ENCODE data around the gene ADH5. TPM values are rescaled to one million over a fixed set of nuclear protein-coding genes. Genes with fewer than 3 reads are reported as not detected.
A peak's percentile ranks its signal among the peaks of the same experiment; 100 is the strongest.
"Not testable (repeated sequence)": the region's sequence is repeated elsewhere in the genome, so short reads cannot be mapped to it uniquely, and the experiment has no call there.

The ADH5 gene
- total RNA-seq, 1 experiment from 2014 or later, result 341 TPM

- H3K36me3 ChIP-seq (replicated peaks; ENCODE audit: control insufficient read depth, insufficient read depth, low read length), result no peaks in the 10 kb centered on the region
- no peak for DNase-seq
- H3K4me3 ChIP-seq (ENCODE audit: insufficient read depth, low read depth, low read length), result no peak overlapping the region
- H3K27me3 ChIP-seq (ENCODE audit: control insufficient read depth, insufficient read depth, low read length), result no peaks in the 10 kb centered on the region
These were observed 58.7 kb downstream of the ADH5 start for GRCh38 chr4:99029852-99030251.

- no peaks in the 10 kb centered on the region for H3K36me3 ChIP-seq (replicated peaks; ENCODE audit: control insufficient read depth, insufficient read depth, low read length)
- DNase-seq, result no peak
- no peak overlapping the region for H3K4me3 ChIP-seq (ENCODE audit: insufficient read depth, low read depth, low read length)
- H3K27me3 ChIP-seq (ENCODE audit: control insufficient read depth, insufficient read depth, low read length), result no peaks in the 10 kb centered on the region
These were observed 59.4 kb downstream of the ADH5 start for GRCh38 chr4:99029018-99029735.

GRCh38 chr4:99028187-99028586, 60.4 kb downstream of the ADH5 start:
- no peak for DNase-seq
- Histone ChIP-seq H3K27me3 (ENCODE audit: control insufficient read depth, insufficient read depth, low read length) (no peaks in the 10 kb centered on the region), H3K4me3 (ENCODE audit: insufficient read depth, low read depth, low read length) (no peak overlapping the region), H3K36me3 (replicated peaks; ENCODE audit: control insufficient read depth, insufficient read depth, low read length) (no peaks in the 10 kb centered on the region)

- Histone ChIP-seq H3K27me3 (ENCODE audit: control insufficient read depth, insufficient read depth, low read length) (no peaks in the 10 kb centered on the region), H3K4me3 (ENCODE audit: insufficient read depth, low read depth, low read length) (no peak overlapping the region), H3K36me3 (replicated peaks; ENCODE audit: control insufficient read depth, insufficient read depth, low read length) (no peaks in the 10 kb centered on the region)
- DNase-seq, result no peak
These were observed 61.3 kb downstream of the ADH5 start for GRCh38 chr4:99027304-99027703.

GRCh38 chr4:99025506-99025905, 63.1 kb downstream of the ADH5 start:
- no peaks in the 10 kb centered on the region for H3K36me3 ChIP-seq (replicated peaks; ENCODE audit: control insufficient read depth, insufficient read depth, low read length)
- H3K4me3 ChIP-seq (ENCODE audit: insufficient read depth, low read depth, low read length), result no peak overlapping the region
- no peaks in the 10 kb centered on the region for H3K27me3 ChIP-seq (ENCODE audit: control insufficient read depth, insufficient read depth, low read length)
- no peak for DNase-seq

- no peaks in the 10 kb centered on the region for H3K27me3 ChIP-seq (ENCODE audit: control insufficient read depth, insufficient read depth, low read length)
- no peak for DNase-seq
- no peaks in the 10 kb centered on the region for H3K36me3 ChIP-seq (replicated peaks; ENCODE audit: control insufficient read depth, insufficient read depth, low read length)
- no peak overlapping the region for H3K4me3 ChIP-seq (ENCODE audit: insufficient read depth, low read depth, low read length)
These were observed 63.9 kb downstream of the ADH5 start for GRCh38 chr4:99024481-99025275.

GRCh38 chr4:99023800-99024251, 64.8 kb downstream of the ADH5 start:
- H3K36me3 ChIP-seq (replicated peaks; ENCODE audit: control insufficient read depth, insufficient read depth, low read length); DNase-seq; H3K4me3 ChIP-seq (ENCODE audit: insufficient read depth, low read depth, low read length); H3K27me3 ChIP-seq (ENCODE audit: control insufficient read depth, insufficient read depth, low read length): not testable (repeated sequence)

GRCh38 chr4:99022566-99022965, 66.0 kb downstream of the ADH5 start:
- H3K4me3 ChIP-seq (ENCODE audit: insufficient read depth, low read depth, low read length), result peak overlapping the region; percentile 24; the same call in 1 of the 2 replicates
- H3K36me3 ChIP-seq (replicated peaks; ENCODE audit: control insufficient read depth, insufficient read depth, low read length), result no peaks in the 10 kb centered on the region
- no peaks in the 10 kb centered on the region for H3K27me3 ChIP-seq (ENCODE audit: control insufficient read depth, insufficient read depth, low read length)
- DNase-seq, result no peak

GRCh38 chr4:99021386-99021785, 67.2 kb downstream of the ADH5 start:
- Histone ChIP-seq H3K4me3 (ENCODE audit: insufficient read depth, low read depth, low read length) (no peak overlapping the region), H3K36me3 (replicated peaks; ENCODE audit: control insufficient read depth, insufficient read depth, low read length) (no peaks in the 10 kb centered on the region), H3K27me3 (ENCODE audit: control insufficient read depth, insufficient read depth, low read length) (no peaks in the 10 kb centered on the region)
- no peak for DNase-seq

Other genes starting within 250 kb of the ADH5 start
- gene EIF4E, start 159.7 kb downstream of the ADH5 start, total RNA-seq (2014; rRNA removed; shearing (Covaris generic)), result 184 and 210 TPM in 2 replicates
- gene METAP1, start 93.1 kb downstream of the ADH5 start, total RNA-seq (2014; rRNA removed; shearing (Covaris generic)), result 94.4 and 126 TPM in 2 replicates
- gene ADH4, start 55.5 kb upstream of the ADH5 start, total RNA-seq (2014; rRNA removed; shearing (Covaris generic)), result 0.55 TPM in 2 replicates
- not detected in 2 replicates for gene ADH6, start 130.5 kb upstream of the ADH5 start, total RNA-seq (2014; rRNA removed; shearing (Covaris generic))
- gene ADH1A, start 202.2 kb upstream of the ADH5 start, total RNA-seq (2014; rRNA removed; shearing (Covaris generic)), result not detected in 2 replicates
- gene ADH1B, start 232.6 kb upstream of the ADH5 start, total RNA-seq (2014; rRNA removed; shearing (Covaris generic)), result not detected in 2 replicates

Data from H7 (cell line).